Activated CD4-positive, alpha-beta T cell treated with anti-CD3 and anti-CD28 coated beads, Interleukin-2, amount 50 U/mL, for 48 hours (primary cell): ENCODE data around the gene METTL22.

ENCODE experiments used
- DNase-seq, 2 experiments: peaks; one replicate each; pipeline ENCODE4 v3.0.0-alpha.2; 2020

METTL22 gene

DNA sequence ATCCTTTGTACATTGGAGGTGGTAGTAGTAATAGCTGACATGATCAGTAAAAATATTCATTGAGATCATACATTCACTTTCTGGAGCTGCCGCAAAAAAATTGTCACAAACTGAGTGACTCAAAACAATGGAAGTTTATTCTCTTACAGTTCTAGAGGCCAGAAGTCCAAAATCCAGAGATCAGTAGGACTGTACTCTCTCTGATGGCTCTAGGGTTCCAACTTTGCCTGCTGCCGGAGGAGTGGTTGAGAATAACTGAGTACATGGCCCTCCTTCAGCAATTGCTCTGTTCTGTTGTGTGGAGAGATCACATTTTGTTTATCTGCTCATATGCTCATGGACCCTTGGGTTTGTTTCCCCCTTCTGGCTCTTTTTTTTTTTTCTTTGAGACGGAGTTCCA, 76.5 kb downstream of the METTL22 start:
- no peak for DNase-seq
